DMS79 treated with DMSO at 0.1 percent for 48 hours (cell line): ENCODE measurements around the gene TMEM120B.
"Not testable (repeated sequence)": the region's sequence is repeated elsewhere in the genome, so short reads cannot be mapped to it uniquely, and the experiment has no call there.

ENCODE experiments used
- DNase-seq: peaks from one replicate; lab custom pipeline; 2025; lab: John Stamatoyannopoulos, UW

The TMEM120B gene

GRCh38 chr12:121748571-121749265, 36.2 kb downstream of the TMEM120B start:
- DNase-seq: no peak

GRCh38 chr12:121749267-121749666, 36.7 kb downstream of the TMEM120B start:
- no peak for DNase-seq

- DNase-seq: no peak
Measured at GRCh38 chr12:121750507-121750955, 38.0 kb downstream of the TMEM120B start.

GRCh38 chr12:121751034-121751433, 38.5 kb downstream of the TMEM120B start:
- DNase-seq: no peak

- DNase-seq: no peak
Measured at GRCh38 chr12:121751749-121752351, 39.3 kb downstream of the TMEM120B start.

- DNase-seq: no peak
Measured at GRCh38 chr12:121753844-121754264, 41.3 kb downstream of the TMEM120B start.

GRCh38 chr12:121754836-121755235, 42.3 kb downstream of the TMEM120B start:
- no peak for DNase-seq

- DNase-seq: no peak
Measured at GRCh38 chr12:121755591-121755990, 43.0 kb downstream of the TMEM120B start.

- DNase-seq: not testable (repeated sequence)
Measured at GRCh38 chr12:121758536-121758935, 46.0 kb downstream of the TMEM120B start.

- no peak for DNase-seq
Measured at GRCh38 chr12:121762269-121762668, 49.7 kb downstream of the TMEM120B start.

GRCh38 chr12:121764808-121765207, 52.3 kb downstream of the TMEM120B start:
- no peak for DNase-seq

GRCh38 chr12:121765573-121765972, 53.0 kb downstream of the TMEM120B start:
- no peak for DNase-seq

- DNase-seq: no peak
Measured at GRCh38 chr12:121766290-121767039, 53.9 kb downstream of the TMEM120B start.

GRCh38 chr12:121767525-121768016, 55.0 kb downstream of the TMEM120B start:
- DNase-seq: peak; percentile 71

GRCh38 chr12:121769297-121769830, 56.8 kb downstream of the TMEM120B start:
- DNase-seq: no peak

- DNase-seq: no peak
Measured at GRCh38 chr12:121769831-121770301, 57.3 kb downstream of the TMEM120B start.

- DNase-seq: no peak
Measured at GRCh38 chr12:121770388-121770787, 57.8 kb downstream of the TMEM120B start.

- no peak for DNase-seq
Measured at GRCh38 chr12:121770813-121771625, 58.5 kb downstream of the TMEM120B start.

- peak; percentile 19 for DNase-seq
Measured at GRCh38 chr12:121773011-121773777, 60.6 kb downstream of the TMEM120B start.

- peak; percentile 25 for DNase-seq
Measured at GRCh38 chr12:121774968-121775474, 62.5 kb downstream of the TMEM120B start.
